Transverse colon (tissue), 4 donors: ENCODE measurements around the gene ZMYND11. TPM values are rescaled to one million over a fixed set of nuclear protein-coding genes. Genes with fewer than 3 reads are reported as not detected.

Experiments used
- DNase-seq: peaks from one replicate; pipeline ENCODE4 v3.0.0-alpha.2; 2019
- H3K27ac ChIP-seq, 4 donors: fragments of 200-600 bp; sonication (generic); 2 replicates each; pipeline ENCODE4 v1.5.1; 2016 to 2018; ENCODE audit warnings: inconsistent platforms in 4 of 4
- H3K27me3 ChIP-seq: fragments of 200-600 bp; sonication (generic); 2 replicates; pipeline ENCODE4 v1.5.1; 2017; ENCODE audit warnings: inconsistent platforms
- H3K36me3 ChIP-seq, 4 donors: fragments of 200-600 bp; sonication (generic); 2 replicates each; pipeline ENCODE4 v1.5.1; 2017 to 2019; ENCODE audit warnings: inconsistent platforms in 4 of 4
- H3K4me1 ChIP-seq, 4 donors: fragments of 200-600 bp; sonication (generic); 2 replicates each; pipeline ENCODE4 v1.5.1; 2017 to 2020; ENCODE audit warnings: inconsistent platforms in 4 of 4
- H3K4me3 ChIP-seq, 4 donors: fragments of 200-600 bp; sonication (generic); 1 replicate in 1 of 4; 2 replicates in 3 of 4; pipeline versions ENCODE4 v1.5.1 to v1.6.1; 2017 to 2019; ENCODE audit warnings: inconsistent platforms in 4 of 4
- H3K9me3 ChIP-seq, 2 donors: fragments of 200-600 bp; sonication (generic); 2 replicates each; pipeline ENCODE4 v1.5.1; 2017 to 2019; ENCODE audit warnings: inconsistent platforms in 2 of 2
- CTCF ChIP-seq, 5 experiments: fragments of 200-600 bp in 3 of 5; fragments of 450-650 bp in 2 of 5; sonication (generic) in 3 of 5; IDR thresholded peaks; 1 replicate in 2 of 5; 2 replicates in 3 of 5; pipeline ENCODE4 v1.5.1; 2016 to 2017; ENCODE audit warnings: antibody characterized with exemption in 5 of 5, inconsistent platforms in 3 of 5, mild to moderate bottlenecking in 2 of 5, moderate library complexity in 1 of 5
- EP300 ChIP-seq: sonication (generic); formaldehyde crosslinking; IDR thresholded peaks from one replicate; pipeline ENCODE4 v1.6.1; 2017; ENCODE audit warnings: antibody characterized with exemption, low read depth
- POLR2A ChIP-seq: fragments of 450-650 bp; IDR thresholded peaks from one replicate; pipeline ENCODE4 v1.6.1; 2016; ENCODE audit warnings: antibody characterized with exemption, mild to moderate bottlenecking, moderate library complexity
- POLR2AphosphoS5 ChIP-seq, 3 donors: sonication (generic); formaldehyde crosslinking; IDR thresholded peaks; one replicate each; pipeline ENCODE4 v1.6.1; 2016; ENCODE audit warnings: antibody characterized with exemption in 3 of 3
- WGBS, 2 donors: methylation state at CpG; one replicate each; pipeline ENCODE4 v1.1.5; 2018; ENCODE audit warnings: low coverage in 1 of 2; 5-methylcytosine and 5-hydroxymethylcytosine counted together
- in situ Hi-C, 4 donors: fragments of 200-750 bp; cut with MboI; loops; one replicate each; pipeline versions ENCODE4 v1.15.0 to v1.15.1; 2017; ENCODE audit warnings: low sequenced_read_pairs in 3 of 4, low pct_ligation_motif_present in 1 of 4, low pct_unique_long_range_greater_than_20kb in 1 of 4
- intact Hi-C: fragments of 100-400 bp; cut with DNase I; formaldehyde crosslinking; loops from one replicate; pipeline ENCODE4 v1.15.1; 2023; ENCODE audit warnings: low total_unique reads
- total RNA-seq, 4 donors: library from RNA; depleted of rRNA; stranded (reverse); fragments of >200 nt; gene quantifications; one replicate each; pipeline ENCODE4 v1.1.0, GENCODE V29; 2016

ZMYND11 gene
- total RNA-seq, 4 donors from 2014 or later: 41.1 to 69.1 (median 54.2) TPM

GRCh38 chr10:271722-272121, 136.5 kb downstream of the ZMYND11 start:
- Histone ChIP-seq H3K4me1 (no peaks in the 10 kb centered on the region), H3K27me3 (no peaks in the 10 kb centered on the region), H3K27ac (no peak overlapping the region), H3K9me3 (no peaks in the 10 kb centered on the region), H3K36me3 (no peaks in the 10 kb centered on the region), H3K4me3 (no peak overlapping the region)
- in situ Hi-C loops: no loop called here
- 94 to 95% methylated on average over 4 to 6 of the region's 6 CpGs for WGBS, 2 donors
- no peak for DNase-seq
- intact Hi-C loops: no loop called here
- no peak for TF ChIP-seq POLR2A
- TF ChIP-seq EP300: no peak
- no peak for TF ChIP-seq POLR2AphosphoS5 (IDR thresholded peaks at IDR 0.05)
- no peak for TF ChIP-seq CTCF (IDR thresholded peaks at IDR 0.05)

DNA sequence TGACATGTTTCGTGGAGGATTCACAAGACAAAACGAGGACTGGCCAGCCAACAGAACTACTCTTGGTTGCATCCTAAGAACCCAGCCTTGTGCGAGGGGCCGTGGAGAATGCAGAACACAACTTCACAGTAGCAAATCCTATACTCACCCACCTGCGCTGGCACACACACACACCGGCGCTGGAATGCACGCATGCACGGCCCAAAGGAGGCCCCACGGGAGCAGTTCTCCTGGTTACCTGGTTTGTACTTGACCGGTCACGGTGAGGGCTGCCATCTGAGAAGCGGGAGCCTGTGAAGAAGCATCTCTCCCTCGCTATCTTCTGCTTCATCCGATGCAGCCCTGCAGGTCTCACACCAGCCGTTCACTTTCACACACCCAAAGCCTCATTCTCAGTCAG, 137.8 kb downstream of the ZMYND11 start:
- no peaks in the 10 kb centered on the region for H3K4me1 ChIP-seq
- intact Hi-C loops (no loop called here), in situ Hi-C loops (no loop called here)
- no peaks in the 10 kb centered on the region for H3K9me3 ChIP-seq
- WGBS, 2 donors: 91% methylated on average over 16 of the region's 16 CpGs; no CpG with 5 or more reads in 1 of the 2 donors
- no peak for TF ChIP-seq POLR2AphosphoS5 (IDR thresholded peaks at IDR 0.05)
- TF ChIP-seq POLR2A: no peak
- TF ChIP-seq CTCF (IDR thresholded peaks at IDR 0.05): no peak
- no peak for TF ChIP-seq EP300
- H3K27me3 ChIP-seq: no peaks in the 10 kb centered on the region
- no peak overlapping the region for H3K27ac ChIP-seq
- H3K36me3 ChIP-seq: no peaks in the 10 kb centered on the region
- no peak overlapping the region for H3K4me3 ChIP-seq
- no peak for DNase-seq

- Histone ChIP-seq H3K4me3 (no peak overlapping the region), H3K27me3 (no peaks in the 10 kb centered on the region), H3K27ac (no peak overlapping the region), H3K9me3 (no peaks in the 10 kb centered on the region), H3K4me1 (no peaks in the 10 kb centered on the region), H3K36me3 (no peaks in the 10 kb centered on the region)
- WGBS, 2 donors: 70 to 78% methylated on average over 2 of the region's 2 CpGs
- no peak for DNase-seq
- TF ChIP-seq EP300 (no peak), POLR2A (no peak), CTCF (IDR thresholded peaks at IDR 0.05) (no peak), POLR2AphosphoS5 (IDR thresholded peaks at IDR 0.05) (no peak)
- intact Hi-C loops: no loop called here
- in situ Hi-C loops: no loop called here
Measured at GRCh38 chr10:274866-275265, 139.6 kb downstream of the ZMYND11 start.

GRCh38 chr10:275680-276079, 140.4 kb downstream of the ZMYND11 start:
- Histone ChIP-seq H3K36me3 (no peaks in the 10 kb centered on the region), H3K27me3 (no peaks in the 10 kb centered on the region), H3K9me3 (no peaks in the 10 kb centered on the region), H3K4me3 (no peak overlapping the region), H3K4me1 (no peaks in the 10 kb centered on the region), H3K27ac (no peak overlapping the region)
- intact Hi-C loops: no loop called here
- in situ Hi-C loops: no loop called here
- WGBS, 2 donors: 95% methylated on average over 18 of the region's 18 CpGs; no CpG with 5 or more reads in 1 of the 2 donors
- no peak for DNase-seq
- TF ChIP-seq EP300 (no peak), POLR2A (no peak), CTCF (IDR thresholded peaks at IDR 0.05) (no peak), POLR2AphosphoS5 (IDR thresholded peaks at IDR 0.05) (no peak)
